GM12801 (cell line): ENCODE measurements around the gene LILRB5.

ENCODE experiments used
- TF ChIP-seq, protein P1 (sequence below): IDR thresholded peaks from one replicate; pipeline ENCODE4 v1.5.1; 2011; ENCODE audit warnings: control low read depth; ENCODE audit not compliant: insufficient read length; ENCODE audit errors: extremely low read depth

LILRB5 gene

DNA sequence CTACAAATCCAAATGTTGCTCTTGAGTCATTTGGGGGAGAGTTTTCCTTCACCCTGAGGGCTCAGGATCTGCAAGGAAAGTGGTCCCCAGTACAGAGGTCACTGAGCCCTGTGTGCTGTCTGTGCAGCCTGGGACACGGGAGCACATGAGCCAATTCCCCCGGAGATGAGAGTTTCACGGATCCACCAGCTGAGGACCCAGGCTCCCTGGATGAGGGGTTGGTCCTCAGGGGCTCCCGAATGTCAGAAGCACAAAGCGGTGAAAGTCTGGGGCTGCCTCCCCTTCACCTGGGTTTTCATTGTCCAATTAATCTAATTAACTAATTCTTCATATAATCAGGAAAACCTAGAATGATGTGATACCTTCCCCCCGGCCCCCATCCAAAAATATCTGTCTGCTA is 37.5 kb upstream of the LILRB5 start:
- TF ChIP-seq, protein P1, sequence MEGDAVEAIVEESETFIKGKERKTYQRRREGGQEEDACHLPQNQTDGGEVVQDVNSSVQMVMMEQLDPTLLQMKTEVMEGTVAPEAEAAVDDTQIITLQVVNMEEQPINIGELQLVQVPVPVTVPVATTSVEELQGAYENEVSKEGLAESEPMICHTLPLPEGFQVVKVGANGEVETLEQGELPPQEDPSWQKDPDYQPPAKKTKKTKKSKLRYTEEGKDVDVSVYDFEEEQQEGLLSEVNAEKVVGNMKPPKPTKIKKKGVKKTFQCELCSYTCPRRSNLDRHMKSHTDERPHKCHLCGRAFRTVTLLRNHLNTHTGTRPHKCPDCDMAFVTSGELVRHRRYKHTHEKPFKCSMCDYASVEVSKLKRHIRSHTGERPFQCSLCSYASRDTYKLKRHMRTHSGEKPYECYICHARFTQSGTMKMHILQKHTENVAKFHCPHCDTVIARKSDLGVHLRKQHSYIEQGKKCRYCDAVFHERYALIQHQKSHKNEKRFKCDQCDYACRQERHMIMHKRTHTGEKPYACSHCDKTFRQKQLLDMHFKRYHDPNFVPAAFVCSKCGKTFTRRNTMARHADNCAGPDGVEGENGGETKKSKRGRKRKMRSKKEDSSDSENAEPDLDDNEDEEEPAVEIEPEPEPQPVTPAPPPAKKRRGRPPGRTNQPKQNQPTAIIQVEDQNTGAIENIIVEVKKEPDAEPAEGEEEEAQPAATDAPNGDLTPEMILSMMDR, result no peak

- TF ChIP-seq, protein P1, result no peak
Measured at GRCh38 chr19:54287456-54287855, 30.4 kb upstream of the LILRB5 start.

DNA sequence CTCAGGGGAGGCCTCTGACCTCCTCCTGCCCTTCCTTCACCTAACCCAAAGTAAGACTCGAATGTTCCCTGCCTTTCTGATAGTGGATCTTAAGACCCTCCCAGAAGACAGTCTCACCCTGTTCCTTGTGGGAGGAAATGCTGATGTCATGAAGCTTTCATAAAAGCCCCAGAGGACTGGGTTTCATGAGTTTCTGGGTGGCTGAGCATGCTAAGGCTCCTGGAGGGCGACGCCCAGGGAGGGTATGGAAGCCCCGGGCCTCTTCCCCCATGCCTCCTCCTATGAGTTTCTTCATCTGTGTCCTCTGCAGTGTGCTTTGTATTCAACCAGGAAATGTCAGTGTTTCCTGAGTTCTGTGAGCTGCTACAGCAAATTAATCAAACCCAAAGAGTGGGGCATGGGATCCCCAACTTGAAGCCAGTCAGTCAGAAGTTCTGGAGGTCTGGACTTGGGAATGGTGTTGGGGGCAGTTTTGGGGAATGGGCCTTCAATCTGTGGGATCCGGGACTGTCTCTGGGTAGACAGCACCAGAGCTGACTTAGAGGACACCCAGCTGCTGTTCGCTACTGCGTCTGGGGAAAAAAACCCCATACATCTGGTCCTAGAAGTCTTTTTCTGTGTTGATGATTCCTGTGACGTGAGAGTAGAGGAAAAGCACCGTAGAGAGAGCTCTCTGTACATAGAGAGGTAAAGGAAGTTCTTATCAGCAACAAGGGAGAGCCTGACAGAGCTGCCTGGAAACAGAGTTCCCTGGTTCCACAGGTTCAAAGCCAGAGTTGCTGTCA is 25.8 kb upstream of the LILRB5 start:
- TF ChIP-seq, protein P1, result no peak

DNA sequence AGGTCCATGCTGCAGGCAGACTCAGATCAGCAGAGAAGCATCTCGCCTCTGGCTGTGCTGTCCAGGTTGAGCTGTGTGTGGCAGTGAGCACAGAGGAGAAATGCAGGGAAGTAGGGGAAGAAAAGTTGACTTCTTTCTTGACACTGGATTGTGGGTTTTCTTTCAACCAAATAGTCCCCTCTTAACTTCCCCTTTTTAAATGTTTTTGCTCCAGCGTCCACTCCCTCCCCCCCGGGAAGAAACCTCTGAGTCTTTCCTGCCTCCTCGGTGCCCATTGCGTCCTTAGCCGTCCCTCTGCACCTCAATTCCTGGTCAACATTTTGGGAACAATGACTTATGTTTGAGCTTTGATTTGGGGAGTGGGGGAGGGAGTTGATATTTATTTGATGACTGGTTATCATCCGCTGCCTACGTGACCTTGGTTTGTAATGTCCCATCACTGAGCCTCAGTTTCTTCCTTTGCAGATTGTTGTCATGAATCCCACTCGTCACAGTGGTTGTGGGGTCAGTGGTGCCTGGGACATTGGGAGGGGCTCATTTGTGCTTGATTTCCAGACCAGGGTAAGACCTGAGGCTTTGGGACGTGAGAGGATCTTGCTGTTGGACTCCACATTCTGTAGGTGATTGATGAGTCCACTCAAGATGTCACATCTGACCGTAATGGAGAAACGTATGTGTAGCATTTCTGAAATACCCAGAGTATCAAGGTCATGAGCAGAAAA is 24.1 kb upstream of the LILRB5 start, which contains the start of gene LILRB2:
Gene LILRB2, minus strand, starts transcription at position 104 of the 722 bp plus-strand sequence. CDS start 614 bp downstream, outside the sequence.
- TF ChIP-seq, protein P1, result no peak

DNA sequence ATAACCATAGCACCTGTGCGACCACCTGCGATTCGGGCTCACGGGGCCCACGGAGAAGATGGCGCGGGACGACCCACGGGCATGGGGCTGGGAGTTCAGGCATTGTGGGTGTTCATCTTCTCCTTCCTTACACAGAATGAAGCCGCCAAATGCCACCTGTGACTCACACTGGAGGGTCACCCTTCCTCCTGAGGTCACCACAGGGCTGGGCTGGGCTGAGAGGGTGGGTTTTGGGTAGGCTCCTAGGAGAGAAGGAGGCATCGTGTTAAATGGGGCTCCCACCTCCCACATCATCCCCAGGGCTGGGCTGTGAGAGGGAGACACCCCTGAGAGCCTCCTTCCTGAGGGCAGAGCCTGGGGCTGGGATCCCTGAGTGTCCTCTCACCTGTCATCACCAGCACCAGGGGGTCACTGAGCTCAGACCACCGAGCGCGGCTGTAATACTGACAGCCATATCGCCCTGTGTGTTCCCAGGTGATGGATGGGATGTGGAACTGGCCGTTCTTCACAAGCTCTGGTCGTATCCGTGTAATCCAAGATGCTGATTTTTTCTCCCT is 22.4 kb upstream of the LILRB5 start:
- TF ChIP-seq, protein P1, result no peak

DNA sequence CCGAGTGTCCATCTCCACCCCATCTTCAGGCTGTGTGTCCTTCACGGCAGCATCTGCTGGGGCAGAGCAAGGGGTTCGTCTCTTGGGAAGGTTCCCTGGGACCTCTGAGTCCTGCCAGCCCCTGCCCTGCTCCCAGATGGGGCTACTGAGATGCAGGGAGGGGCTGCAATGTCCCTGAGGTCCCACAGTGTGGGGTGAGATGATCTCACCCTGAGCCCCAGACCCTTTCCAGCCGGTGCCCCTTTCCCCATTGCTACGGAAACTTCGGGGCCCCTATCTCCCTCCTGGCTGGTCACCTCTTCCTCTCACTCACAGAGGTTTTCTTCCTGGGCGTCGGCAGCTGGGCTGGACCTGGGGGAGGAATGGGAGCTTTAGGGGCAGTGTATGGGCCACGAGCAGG is 18.9 kb upstream of the LILRB5 start:
- TF ChIP-seq, protein P1, result no peak

DNA sequence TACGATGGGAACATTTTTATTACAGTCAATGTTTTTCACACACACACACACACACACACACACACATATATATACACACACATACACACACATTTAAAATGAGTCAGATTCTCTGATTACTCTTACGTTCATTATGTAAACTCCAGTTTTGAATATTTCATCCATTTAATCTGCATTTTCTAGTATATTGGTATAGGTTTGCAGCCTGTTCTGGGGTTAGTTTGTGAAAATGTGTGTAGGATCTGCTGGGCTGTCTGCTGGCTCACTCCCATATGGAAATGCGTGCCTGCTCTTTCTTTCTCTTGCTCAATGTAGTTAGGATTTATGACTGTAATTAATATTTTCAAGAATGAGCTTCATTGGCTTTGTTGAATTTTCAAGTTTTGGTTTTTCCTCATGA is 16.7 kb upstream of the LILRB5 start:
- TF ChIP-seq, protein P1, result no peak
